Measurements from ENCODE around the gene RITA1.

The RITA1 gene

DNA sequence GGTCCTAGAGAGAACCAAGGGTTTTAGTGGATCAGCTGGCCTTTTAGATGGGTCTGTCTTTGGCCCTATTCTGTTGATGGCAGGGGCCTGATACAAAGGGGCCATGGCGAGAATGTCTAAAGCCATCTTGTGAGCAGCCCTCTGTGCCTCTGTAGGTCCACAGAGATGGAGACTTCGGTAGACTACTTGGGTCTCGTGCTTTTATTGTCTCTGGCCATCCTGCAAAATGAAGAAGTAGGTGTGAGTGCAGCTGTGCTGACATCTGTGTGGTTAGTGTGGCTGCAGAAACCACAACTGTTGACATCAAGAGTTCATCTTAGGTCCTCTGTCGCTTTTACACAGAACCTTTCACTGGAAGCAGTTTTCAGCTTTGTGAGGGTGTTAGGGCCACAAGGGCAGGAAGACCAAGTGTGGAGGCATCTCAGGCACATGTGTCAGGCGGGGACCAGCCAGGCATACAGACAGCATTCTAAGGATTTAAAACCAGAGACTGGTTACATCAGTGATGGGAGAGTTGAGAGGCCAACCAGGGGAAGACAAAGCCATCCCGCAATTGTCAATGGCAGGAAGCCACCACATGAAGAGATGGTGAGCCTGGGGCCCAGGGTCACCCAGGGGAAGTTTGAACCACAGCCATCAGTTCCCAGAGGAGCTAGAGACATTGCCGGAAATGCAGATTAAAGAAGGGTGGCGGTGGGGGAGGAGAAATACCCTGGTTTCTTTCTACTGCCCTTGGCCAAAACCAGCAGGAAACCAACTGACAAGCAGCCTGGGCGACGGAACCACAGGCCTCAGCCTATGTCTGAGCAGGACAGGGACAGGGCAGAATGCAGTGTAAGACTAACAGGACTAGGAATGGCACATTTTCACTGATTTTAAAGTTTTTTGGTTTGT lies 22.8 kb downstream of the RITA1 start:
- Mint-ChIP-seq H3K27ac (peak overlapping the region; percentile 89), H3K36me3 (ENCODE audit: insufficient read depth) (peaks cover 13% of the 10 kb centered on the region), H3K4me1 (ENCODE audit: low read depth in 2 of 2) (peaks cover 31 to 39% of the 10 kb centered on the region in 2 donors), H3K27me3 (no peaks in the 10 kb centered on the region), H3K4me3 (peak overlapping the region; percentile 66 to 67), H3K9me3 (no peaks in the 10 kb centered on the region)
- peak; percentile 80 for ATAC-seq (replicated peaks)
- peak; percentile 62 to 69 (median 64) for DNase-seq

DNA sequence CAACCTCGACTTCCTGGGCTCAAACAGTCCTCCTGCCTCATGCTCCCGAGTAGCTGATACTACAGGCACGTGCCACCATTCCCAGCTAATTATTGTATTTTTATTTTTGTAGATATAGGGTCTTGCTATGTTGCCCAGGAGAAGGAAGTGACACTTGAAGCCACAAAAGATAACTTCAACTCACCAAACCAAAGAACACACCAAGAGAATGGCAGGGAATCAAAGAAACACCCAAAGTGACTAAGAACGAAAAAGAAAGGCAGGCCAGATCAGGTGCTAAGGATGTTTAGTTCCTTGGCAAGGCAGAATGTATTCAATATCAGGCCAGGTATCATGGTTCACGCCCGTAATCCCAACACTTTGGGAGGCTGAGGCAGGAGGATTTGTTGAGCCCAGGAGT lies 25.6 kb downstream of the RITA1 start:
- Mint-ChIP-seq H3K9me3 (no peaks in the 10 kb centered on the region), H3K27me3 (no peaks in the 10 kb centered on the region), H3K36me3 (ENCODE audit: insufficient read depth) (peaks cover 9% of the 10 kb centered on the region), H3K27ac (peak overlapping the region in 1 of 2 donors; percentile 92), H3K4me1 (ENCODE audit: low read depth in 2 of 2) (peaks cover 31 to 38% of the 10 kb centered on the region in 2 donors), H3K4me3 (no peak overlapping the region)
- no peak for ATAC-seq (replicated peaks)
- no peak for DNase-seq

DNA sequence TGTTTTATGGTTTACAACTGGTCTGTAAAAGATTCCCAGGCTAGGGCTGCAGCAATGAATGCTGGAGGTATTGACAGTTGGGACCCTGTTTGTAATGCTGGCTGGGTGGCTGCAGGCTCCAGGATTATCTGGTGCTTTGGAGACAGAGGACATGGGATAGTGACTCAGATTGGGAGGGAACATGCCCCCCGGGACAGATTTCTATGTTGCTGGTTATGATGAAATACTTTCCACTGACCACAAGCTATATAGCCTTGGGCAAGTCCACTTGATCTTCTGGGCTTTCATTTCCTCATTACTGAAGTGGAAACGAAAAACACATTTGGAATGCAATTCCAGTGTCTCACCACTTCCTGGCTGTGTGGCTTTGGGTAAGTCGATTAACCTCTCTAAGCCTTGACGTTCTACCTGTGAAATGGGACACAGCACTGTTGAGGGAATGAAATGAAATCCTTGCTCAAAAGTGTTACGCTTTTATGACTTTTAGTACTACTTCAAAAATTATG lies 29.4 kb downstream of the RITA1 start:
- no peaks in the 10 kb centered on the region for H3K27me3 Mint-ChIP-seq
- H3K36me3 Mint-ChIP-seq (ENCODE audit: insufficient read depth): no peaks in the 10 kb centered on the region
- no peaks in the 10 kb centered on the region for H3K9me3 Mint-ChIP-seq
- DNase-seq (no peak), ATAC-seq (replicated peaks) (no peak)
- H3K27ac Mint-ChIP-seq: no peak overlapping the region
- H3K4me3 Mint-ChIP-seq: no peak overlapping the region
- H3K4me1 Mint-ChIP-seq (ENCODE audit: low read depth in 2 of 2): peaks cover 7 to 12% of the 10 kb centered on the region in 2 donors

DNA sequence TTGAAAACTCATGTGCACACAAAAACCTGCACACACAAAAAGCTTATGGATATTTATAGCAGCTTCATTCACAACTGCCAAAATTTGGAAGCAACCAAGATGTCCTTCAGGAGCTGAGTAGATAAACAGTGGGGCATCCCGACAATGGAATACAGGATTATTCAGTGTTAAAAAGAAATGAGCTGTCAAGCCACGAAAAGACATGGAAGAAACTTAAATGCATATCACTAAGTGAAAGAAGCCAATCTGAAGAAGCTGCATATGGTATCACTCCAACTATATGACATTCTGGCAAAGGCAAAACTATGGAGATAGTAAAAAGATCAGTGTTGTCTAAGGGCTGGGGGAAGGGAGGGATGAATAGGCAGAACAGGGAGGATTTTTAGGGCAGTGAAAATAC lies 30.5 kb downstream of the RITA1 start:
- no peak for DNase-seq
- no peaks in the 10 kb centered on the region for H3K9me3 Mint-ChIP-seq
- H3K4me1 Mint-ChIP-seq (ENCODE audit: low read depth in 2 of 2): peaks cover 3 to 5% of the 10 kb centered on the region in 2 donors
- ATAC-seq (replicated peaks): no peak
- no peaks in the 10 kb centered on the region for H3K27me3 Mint-ChIP-seq
- H3K4me3 Mint-ChIP-seq: no peak overlapping the region
- H3K36me3 Mint-ChIP-seq (ENCODE audit: insufficient read depth): peaks cover 6% of the 10 kb centered on the region
- H3K27ac Mint-ChIP-seq: no peak overlapping the region

DNA sequence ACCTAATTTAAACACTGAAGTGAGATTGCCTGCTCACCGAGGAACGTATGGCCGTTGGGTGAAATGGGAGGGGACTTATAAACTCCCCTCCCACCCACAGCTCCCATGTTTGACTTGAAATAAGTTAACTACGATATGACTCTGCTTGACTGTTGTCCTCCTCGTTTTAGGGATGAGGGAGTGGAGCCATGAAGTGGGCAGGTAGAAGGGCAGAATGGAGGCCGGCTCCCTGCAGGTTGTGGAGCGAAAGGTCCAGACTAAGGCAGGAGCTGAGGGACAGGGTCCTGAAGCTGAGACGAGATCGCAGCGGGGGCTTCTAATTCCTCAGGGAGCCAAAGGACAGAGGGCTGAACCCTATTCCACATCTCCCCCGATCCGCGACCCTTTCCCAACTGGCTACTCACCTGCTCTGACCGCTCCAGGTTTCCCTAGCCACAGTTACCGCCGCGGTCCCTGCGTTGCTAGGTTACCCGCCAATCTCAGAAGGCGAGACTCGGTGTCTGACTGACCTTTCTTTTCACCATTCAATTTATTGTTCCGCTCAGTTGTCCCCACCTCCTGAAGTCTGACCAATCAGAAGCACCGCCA lies 35.2 kb downstream of the RITA1 start:
- Mint-ChIP-seq H3K4me1 (ENCODE audit: low read depth in 2 of 2) (peaks cover 10 to 15% of the 10 kb centered on the region in 2 donors), H3K27ac (peak overlapping the region; percentile 76 to 86), H3K9me3 (no peaks in the 10 kb centered on the region), H3K36me3 (ENCODE audit: insufficient read depth) (peaks cover 19% of the 10 kb centered on the region), H3K4me3 (peak overlapping the region; percentile 80 to 86), H3K27me3 (no peaks in the 10 kb centered on the region)
- ATAC-seq (replicated peaks) (no peak), DNase-seq (no peak)

DNA sequence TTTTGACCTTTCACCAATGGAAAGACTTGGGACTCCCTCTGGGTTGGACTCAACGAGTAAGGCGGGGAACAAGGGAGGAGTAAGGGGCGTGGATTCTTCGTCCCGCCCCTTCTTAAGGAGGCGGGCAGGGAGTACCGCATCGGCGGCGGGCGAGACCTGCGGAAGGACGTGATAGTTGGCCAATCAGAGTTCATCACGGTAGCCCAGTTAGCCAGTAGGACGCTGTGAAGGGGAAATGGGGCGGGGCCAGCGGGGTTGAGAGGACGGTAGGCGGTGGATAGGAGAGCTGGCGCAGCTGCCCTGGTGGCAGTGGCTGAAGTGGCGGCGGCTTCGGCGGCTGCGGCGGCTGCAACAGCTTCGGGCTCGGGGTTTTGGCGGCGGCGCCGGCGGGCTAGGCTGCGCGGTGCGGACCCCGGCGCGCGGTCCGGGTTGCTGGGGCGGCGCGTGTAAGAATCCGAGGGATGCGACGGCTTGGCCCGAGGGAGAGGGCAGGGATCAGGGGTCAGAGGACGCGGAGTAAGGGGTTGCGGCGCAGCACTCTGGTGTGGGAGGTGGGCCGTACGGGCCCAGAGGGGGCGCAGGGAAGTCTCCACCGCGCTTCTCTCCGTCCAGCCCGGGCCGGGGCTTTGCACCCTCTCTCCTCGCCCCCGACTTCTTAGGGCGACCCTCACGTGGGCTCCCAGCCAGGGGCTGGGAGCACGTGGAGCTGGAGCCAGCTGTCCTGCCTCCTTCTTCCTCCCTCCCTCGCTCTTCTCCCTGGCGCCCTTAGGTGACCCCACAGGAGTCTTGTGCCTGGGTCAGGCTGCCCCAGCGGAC lies 35.9 kb downstream of the RITA1 start, which contains the start of gene TPCN1:
Gene TPCN1, plus strand, starts transcription at position 284 of the 816 bp plus-strand sequence. CDS start 5,389 bp downstream, outside the sequence.
- Mint-ChIP-seq H3K9me3 (no peaks in the 10 kb centered on the region), H3K27ac (peak within 1 kb of the TSS; percentile 76 to 86), H3K4me1 (ENCODE audit: low read depth in 2 of 2) (peaks cover 10 to 15% of the 10 kb centered on the region in 2 donors), H3K4me3 (peak within 1 kb of the TSS; percentile 80 to 86), H3K36me3 (ENCODE audit: insufficient read depth) (peaks cover 19% of the 10 kb centered on the region), H3K27me3 (no peaks in the 10 kb centered on the region)
- DNase-seq: peak; percentile 98
- ATAC-seq (replicated peaks): peak; percentile 94

DNA sequence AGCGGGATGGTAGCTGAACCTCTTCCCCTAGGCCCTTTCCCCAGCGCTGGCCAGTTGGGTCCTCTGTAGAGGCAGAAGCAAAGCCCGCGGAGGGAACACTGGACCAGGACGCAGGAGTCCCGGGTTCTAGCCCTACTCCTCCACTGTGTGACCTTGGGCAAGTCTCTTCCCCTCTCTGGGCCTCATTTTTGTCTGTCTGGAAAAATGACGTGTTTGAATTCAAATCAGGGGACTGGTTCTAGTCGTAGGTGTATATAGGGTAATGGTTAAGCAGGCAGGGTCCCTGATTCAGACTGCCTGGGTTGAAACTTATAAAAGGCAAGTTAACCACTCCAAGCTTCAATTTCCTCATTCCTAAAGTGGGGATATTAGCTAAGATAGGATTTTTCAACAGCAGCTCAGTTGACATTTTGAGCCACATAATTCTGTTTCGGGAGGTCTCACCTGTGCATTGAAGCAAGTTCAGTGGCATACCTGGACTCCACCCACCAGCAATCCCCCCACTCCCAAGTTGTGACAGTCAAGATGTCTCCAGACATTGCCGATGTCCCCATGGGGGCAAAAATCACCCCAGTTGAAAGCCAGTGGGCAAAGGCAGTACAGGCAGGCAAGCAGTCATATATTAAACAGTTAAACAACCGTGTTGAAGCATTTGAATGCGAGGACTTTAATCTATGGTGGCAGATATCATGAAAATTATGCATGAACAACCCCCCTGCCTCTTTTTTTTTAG lies 36.6 kb downstream of the RITA1 start:
- Mint-ChIP-seq H3K27me3 (no peaks in the 10 kb centered on the region), H3K9me3 (no peaks in the 10 kb centered on the region), H3K27ac (peak overlapping the region; percentile 76 to 86), H3K4me1 (ENCODE audit: low read depth in 2 of 2) (peaks cover 10 to 15% of the 10 kb centered on the region in 2 donors), H3K36me3 (ENCODE audit: insufficient read depth) (peaks cover 19% of the 10 kb centered on the region), H3K4me3 (peak overlapping the region; percentile 80 to 86)
- DNase-seq (peak in 1 of 3 experiments; percentile 21), ATAC-seq (replicated peaks) (no peak)

DNA sequence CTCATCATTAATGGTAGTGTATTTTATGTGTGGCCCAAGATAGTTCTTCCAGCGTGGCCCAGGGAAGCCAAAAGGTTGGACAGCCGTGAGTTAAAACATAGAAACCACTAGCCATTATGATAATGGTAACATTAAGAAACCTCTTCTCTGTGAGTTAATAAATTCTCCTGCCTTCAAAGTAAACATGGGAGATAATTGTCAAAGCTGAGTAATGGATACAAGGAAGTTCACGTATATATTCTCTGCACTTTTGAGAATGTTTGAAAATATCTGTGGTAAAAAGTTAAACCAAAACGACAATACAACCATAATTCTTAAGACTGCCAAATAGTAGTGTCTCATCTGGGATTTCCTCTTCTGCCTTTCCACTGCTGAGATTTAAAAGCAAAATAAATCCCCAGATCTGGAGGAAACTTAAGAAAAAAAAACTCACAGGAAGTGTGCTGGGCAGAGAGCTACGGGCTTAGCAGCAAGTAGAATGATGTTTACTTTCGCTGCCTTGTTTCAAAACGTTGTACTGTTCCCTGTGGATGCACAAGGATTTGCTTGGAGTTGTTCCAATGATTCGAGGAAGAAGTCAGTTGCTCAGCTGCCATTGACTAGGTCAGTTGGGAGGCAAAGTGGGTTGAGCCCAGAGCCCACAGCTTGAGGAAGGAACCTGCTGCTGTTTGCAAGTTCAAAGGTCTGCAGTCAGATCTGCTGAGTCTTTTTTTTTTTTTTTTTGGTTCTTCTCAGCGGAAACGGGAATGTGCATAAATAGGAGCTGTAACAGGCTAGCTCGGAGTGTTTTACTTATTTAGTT lies 37.4 kb downstream of the RITA1 start:
- Mint-ChIP-seq H3K36me3 (ENCODE audit: insufficient read depth) (peaks cover 19% of the 10 kb centered on the region), H3K4me1 (ENCODE audit: low read depth in 2 of 2) (peaks cover 11 to 15% of the 10 kb centered on the region in 2 donors), H3K4me3 (peak overlapping the region; percentile 80 to 86), H3K27me3 (no peaks in the 10 kb centered on the region), H3K27ac (peak overlapping the region; percentile 76 to 86), H3K9me3 (no peaks in the 10 kb centered on the region)
- DNase-seq (no peak), ATAC-seq (replicated peaks) (no peak)

DNA sequence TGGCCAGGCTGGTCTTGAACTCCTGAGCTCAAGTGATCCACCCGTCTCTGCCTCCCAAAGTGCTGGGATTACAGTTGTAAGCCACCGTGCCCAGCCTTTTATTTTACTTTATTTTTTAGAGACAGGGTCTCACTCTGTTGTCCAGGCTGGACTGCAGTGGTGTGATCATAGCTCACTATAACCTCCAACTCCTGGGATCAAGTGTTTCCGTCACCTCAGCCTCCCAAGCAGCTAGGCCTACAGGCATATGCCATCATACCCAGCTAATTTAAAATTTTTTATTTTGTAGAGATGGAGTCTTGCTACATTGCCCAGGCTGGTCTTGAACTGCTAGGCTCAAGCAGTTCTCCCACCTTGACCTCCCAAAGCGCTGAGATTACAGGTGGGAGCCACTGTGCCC lies 39.4 kb downstream of the RITA1 start:
- ATAC-seq (replicated peaks) (no peak), DNase-seq (no peak)
- H3K27ac Mint-ChIP-seq: no peak overlapping the region
- H3K9me3 Mint-ChIP-seq: no peaks in the 10 kb centered on the region
- peaks cover 14 to 18% of the 10 kb centered on the region in 2 donors for H3K4me1 Mint-ChIP-seq (ENCODE audit: low read depth in 2 of 2)
- peaks cover 22% of the 10 kb centered on the region for H3K36me3 Mint-ChIP-seq (ENCODE audit: insufficient read depth)
- H3K27me3 Mint-ChIP-seq: no peaks in the 10 kb centered on the region
- no peak overlapping the region for H3K4me3 Mint-ChIP-seq

DNA sequence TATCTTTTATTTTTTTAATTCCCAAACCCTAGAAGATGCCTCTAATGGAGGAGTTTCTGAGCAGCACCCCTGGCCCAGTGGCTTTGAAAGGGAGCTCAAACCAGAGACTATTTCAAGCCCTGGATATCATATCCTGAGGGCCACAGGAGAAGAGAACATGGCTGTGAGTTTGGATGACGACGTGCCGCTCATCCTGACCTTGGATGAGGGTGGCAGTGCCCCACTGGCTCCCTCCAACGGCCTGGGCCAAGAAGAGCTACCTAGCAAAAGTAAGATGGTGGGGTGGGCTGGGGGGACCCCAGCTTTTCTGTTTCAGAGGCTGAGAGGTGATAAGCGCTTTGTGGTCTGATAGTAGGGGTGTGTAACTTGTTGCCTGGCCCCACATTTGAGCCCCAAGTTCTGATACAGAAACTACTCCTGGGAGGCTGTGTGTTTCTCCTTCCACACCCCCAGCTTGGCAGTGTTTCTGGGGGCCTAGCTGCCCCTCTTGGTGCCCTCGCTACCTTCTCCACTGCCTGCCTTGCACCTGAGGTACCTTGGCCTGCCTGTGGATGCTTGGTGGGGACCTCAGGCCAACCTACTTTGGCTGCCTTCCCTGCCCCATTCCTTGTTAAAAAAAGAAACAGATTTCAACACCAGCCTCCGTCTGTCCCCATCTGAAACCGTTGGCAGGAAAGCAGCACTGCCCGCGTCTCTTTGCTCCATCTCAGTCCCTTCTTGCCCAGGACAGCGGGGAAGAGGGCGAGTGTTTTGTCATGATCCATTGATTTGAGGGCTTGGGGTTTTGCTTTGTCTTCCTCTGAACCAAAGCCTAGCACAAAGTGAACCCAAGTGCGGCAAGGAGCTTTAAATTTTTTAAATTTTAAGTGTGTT lies 41.4 kb downstream of the RITA1 start:
- DNase-seq: no peak
- H3K4me1 Mint-ChIP-seq (ENCODE audit: low read depth in 2 of 2): peaks cover 13 to 18% of the 10 kb centered on the region in 2 donors
- ATAC-seq (replicated peaks): no peak
- no peaks in the 10 kb centered on the region for H3K27me3 Mint-ChIP-seq
- peaks cover 21% of the 10 kb centered on the region for H3K36me3 Mint-ChIP-seq (ENCODE audit: insufficient read depth)
- no peak overlapping the region for H3K4me3 Mint-ChIP-seq
- H3K27ac Mint-ChIP-seq: no peak overlapping the region
- H3K9me3 Mint-ChIP-seq: no peaks in the 10 kb centered on the region

DNA sequence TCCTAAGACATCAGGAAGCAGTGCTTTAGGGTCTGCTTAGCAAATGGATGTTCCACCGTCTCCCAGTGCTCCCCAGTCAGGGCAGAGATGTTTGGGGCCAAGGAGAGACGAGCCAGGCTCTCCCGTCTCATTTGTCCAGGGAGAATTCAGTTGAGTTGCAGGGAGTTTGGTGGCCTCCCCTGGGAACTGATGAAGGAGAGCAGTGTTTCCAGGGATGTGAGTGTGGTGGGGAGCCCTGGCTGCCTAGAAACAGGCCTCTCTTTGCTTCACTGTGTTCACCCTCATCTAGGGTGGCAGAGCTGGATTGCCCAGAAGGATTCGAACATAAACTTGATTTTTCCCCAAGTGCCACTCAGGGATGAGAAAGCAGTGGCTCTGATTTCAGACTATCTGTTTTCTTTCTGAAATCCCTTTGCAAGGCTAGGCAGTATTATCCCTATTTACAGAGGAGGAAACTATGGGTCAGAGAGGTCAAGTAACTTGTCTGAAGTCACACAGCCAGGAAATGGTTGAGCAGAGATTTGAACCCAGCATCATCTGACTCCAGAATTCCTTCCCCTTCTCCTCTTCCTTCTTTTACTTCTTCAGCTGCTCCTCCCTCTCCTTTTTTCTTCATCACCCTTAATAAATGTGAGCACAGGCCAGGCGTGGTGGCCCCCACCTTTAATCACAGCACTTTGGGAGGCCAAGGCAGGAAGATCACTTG lies 42.3 kb downstream of the RITA1 start:
- peaks cover 16% of the 10 kb centered on the region for H3K36me3 Mint-ChIP-seq (ENCODE audit: insufficient read depth)
- H3K4me3 Mint-ChIP-seq: no peak overlapping the region
- DNase-seq (no peak), ATAC-seq (replicated peaks) (no peak)
- no peaks in the 10 kb centered on the region for H3K9me3 Mint-ChIP-seq
- H3K27me3 Mint-ChIP-seq: no peaks in the 10 kb centered on the region
- H3K27ac Mint-ChIP-seq: no peak overlapping the region
- peaks cover 7 to 9% of the 10 kb centered on the region in 2 donors for H3K4me1 Mint-ChIP-seq (ENCODE audit: low read depth in 2 of 2)
